Measurements from ENCODE around the gene BATF3. TPM values are rescaled to one million over a fixed set of nuclear protein-coding genes. Genes with fewer than 3 reads are reported as not detected.

The BATF3 gene
- total and polyA plus RNA-seq, 9 of the 15 experiments (the other 6 are each of a cell fraction or from before 2014, with no cell fraction given): 0.40 to 3.8 (median 2.0) TPM

- peak in 1 of 4 experiments; percentile 17 for DNase-seq (ENCODE audit: extremely low read depth in 1 of 4, low spot score in 3 of 4)
- Histone ChIP-seq H3K9me3 (replicated peaks; ENCODE audit: control insufficient read depth, insufficient read depth, low read depth, low read length) (no peaks in the 10 kb centered on the region), H3K9me1 (ENCODE audit: control insufficient read depth, insufficient read depth, low read length) (no peaks in the 10 kb centered on the region), H4K20me1 (replicated peaks; ENCODE audit: control insufficient read depth, insufficient read depth, low read length) (peaks cover 14% of the 10 kb centered on the region), H3K4me1 (replicated peaks in 1 of 2; ENCODE audit: control insufficient read depth in 2 of 2, insufficient read depth in 2 of 2, low read length in 2 of 2) (peaks cover 12 to 18% of the 10 kb centered on the region in 2 experiments; a peak in 4 of 5 replicates), H3K36me3 (ENCODE audit: control insufficient read depth, insufficient read depth, low read length) (no peaks in the 10 kb centered on the region), H3K27ac (ENCODE audit: extremely low read depth, low read depth, low read length) (no peak overlapping the region), H3K79me2 (ENCODE audit: control insufficient read depth, insufficient read depth, low read length) (no peaks in the 10 kb centered on the region), H3K27me3 (ENCODE audit: control insufficient read depth in 2 of 2, insufficient read depth in 2 of 2, low read length in 2 of 2) (peaks cover 16 to 51% of the 10 kb centered on the region in 2 experiments), H3K9ac (ENCODE audit: insufficient read depth in 1 of 2, low read depth in 2 of 2, low read length in 2 of 2) (no peak overlapping the region), H3K4me3 (no peak overlapping the region), H3K4me2 (ENCODE audit: insufficient read depth, low read length) (no peak overlapping the region), H2AFZ (ENCODE audit: low read depth, low read length) (no peak overlapping the region)
- ATAC-seq: no peak
- no TSS peak for BruUV-seq (replicated peaks)
- intact Hi-C loops (cut with micrococcal nuclease): no loop called here
- ChIA-PET POLR2A (interaction anchor here (0.6 to 1.2 kb wide), 3 partner anchors 7 to 112 kb away, joined by 3 read pairs; no protein-coding TSS in a partner anchor), CTCF (ENCODE audit: low intra/inter-chr PET ratio) (no interaction called here)
- in situ Hi-C loops (cut with MboI): no loop called here
- WGBS (ENCODE audit: insufficient coverage, low coverage, missing lambda C conversion rate): 5% methylated on average over 3 of the region's 3 CpGs
- no peak for FAIRE-seq
- TF ChIP-seq TRIM24 (IDR thresholded peaks at IDR 0.05) (0 out of 4 replicates have a peak, but pooled peaks of 1 of the 2 experiments have one; percentile 20), AFF4 (CRISPR knock-in tag; IDR thresholded peaks at IDR 0.05) (no peak), OTX1 (CRISPR knock-in tag; IDR thresholded peaks at IDR 0.05) (no peak), TEAD2 (tag; IDR thresholded peaks at IDR 0.05) (no peak), SAP30 (IDR thresholded peaks at IDR 0.05; ENCODE audit: borderline replicate concordance, insufficient read depth, low read depth, low read length, poor library complexity, severe bottlenecking) (no peak), USF2 (CRISPR knock-in tag; IDR thresholded peaks at IDR 0.05) (0 out of 2 replicates have a peak, but pooled peaks have one; percentile 30), USF1 (CRISPR knock-in tag; IDR thresholded peaks at IDR 0.05) (peak; percentile 76), BCOR (IDR thresholded peaks at IDR 0.05) (peak; percentile 70; the same call in 1 of the 2 replicates), BRF1 (IDR thresholded peaks at IDR 0.05; ENCODE audit: borderline replicate concordance, extremely low read depth, insufficient read length) (no peak), MBD1 (CRISPR knock-in tag; IDR thresholded peaks at IDR 0.05) (no peak), KDM1A (IDR thresholded peaks at IDR 0.05) (peak; percentile 20 to 48; a peak in 1 of 4 replicates), ARID1B (IDR thresholded peaks at IDR 0.05) (0 out of 2 replicates have a peak, but pooled peaks have one; percentile 11), ESRRA (IDR thresholded peaks at IDR 0.05; ENCODE audit: borderline replicate concordance, low read depth) (0 out of 2 replicates have a peak, but pooled peaks have one; percentile 24), ZNF785 (CRISPR knock-in tag; IDR thresholded peaks at IDR 0.05) (no peak), FOXK2 (conservative IDR thresholded peaks at IDR 0.05 in 1 of 2, IDR thresholded peaks at IDR 0.05 in 1 of 2; ENCODE audit: low read depth in 2 of 2) (no peak)
These were observed 59.3 kb downstream of the BATF3 start for GRCh38 chr1:212640223-212640878.
